ENCODE results near the gene SLC16A12. TPM values are rescaled to one million over a fixed set of nuclear protein-coding genes. Genes with fewer than 3 reads are reported as not detected.

SLC16A12 gene, protein sequence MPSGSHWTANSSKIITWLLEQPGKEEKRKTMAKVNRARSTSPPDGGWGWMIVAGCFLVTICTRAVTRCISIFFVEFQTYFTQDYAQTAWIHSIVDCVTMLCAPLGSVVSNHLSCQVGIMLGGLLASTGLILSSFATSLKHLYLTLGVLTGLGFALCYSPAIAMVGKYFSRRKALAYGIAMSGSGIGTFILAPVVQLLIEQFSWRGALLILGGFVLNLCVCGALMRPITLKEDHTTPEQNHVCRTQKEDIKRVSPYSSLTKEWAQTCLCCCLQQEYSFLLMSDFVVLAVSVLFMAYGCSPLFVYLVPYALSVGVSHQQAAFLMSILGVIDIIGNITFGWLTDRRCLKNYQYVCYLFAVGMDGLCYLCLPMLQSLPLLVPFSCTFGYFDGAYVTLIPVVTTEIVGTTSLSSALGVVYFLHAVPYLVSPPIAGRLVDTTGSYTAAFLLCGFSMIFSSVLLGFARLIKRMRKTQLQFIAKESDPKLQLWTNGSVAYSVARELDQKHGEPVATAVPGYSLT
- not detected for total RNA-seq

GRCh38 chr10:89535171-89536012 lies at the start of gene SLC16A12:
TSS of gene SLC16A12 (minus strand) at chr10:89535594. CDS start at chr10:89462578, 73,016 bp downstream.
- DNase-seq (ENCODE audit: low read depth in 2 of 3, low spot score in 2 of 3): peak in 1 of 3 donors; percentile 16

DNA sequence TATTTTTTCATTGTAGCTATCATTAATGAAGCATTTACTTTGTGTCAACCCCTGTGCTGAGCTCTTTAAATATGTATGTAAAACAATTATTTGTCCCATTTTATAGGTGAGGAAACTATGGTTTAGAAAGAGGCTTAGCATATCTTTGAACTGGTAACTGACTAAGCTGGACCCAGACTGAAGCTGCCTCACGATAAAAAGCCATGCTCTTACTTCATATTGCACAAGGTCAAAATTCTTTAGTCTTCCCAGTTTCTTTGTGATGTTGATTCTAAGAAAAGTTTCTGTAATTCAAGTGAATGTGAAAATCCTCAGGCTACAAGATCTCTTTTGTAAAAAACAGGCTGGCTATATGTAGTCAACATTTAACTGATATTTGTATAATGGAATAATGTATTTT lies 46.6 kb upstream of the SLC16A12 start:
- no peak for DNase-seq (ENCODE audit: low read depth in 2 of 3, low spot score in 2 of 3)

- no peak for DNase-seq (ENCODE audit: low read depth in 2 of 3, low spot score in 2 of 3)
These were observed 44.8 kb upstream of the SLC16A12 start for GRCh38 chr10:89580243-89580642.

DNA sequence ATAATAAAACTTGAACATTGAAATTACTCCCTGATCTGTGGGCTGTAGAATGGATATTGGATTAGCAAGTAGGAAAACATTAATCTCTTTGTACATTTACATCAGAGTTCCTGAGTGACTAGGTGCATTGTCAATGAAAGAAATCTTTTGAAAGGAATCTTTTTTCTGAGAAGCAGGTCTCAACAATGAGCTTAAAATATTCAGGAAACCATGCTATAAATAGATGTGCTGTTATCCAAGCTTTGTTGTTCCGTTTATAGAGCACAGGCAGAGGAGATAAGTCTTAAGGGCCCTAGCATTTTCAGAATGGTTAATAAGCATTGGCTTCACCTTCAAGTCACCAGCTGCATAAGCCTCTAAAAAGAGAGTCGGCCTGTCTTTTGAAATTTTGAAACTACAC lies 41.3 kb upstream of the SLC16A12 start:
- DNase-seq (ENCODE audit: low read depth in 2 of 3, low spot score in 2 of 3): no peak

DNA sequence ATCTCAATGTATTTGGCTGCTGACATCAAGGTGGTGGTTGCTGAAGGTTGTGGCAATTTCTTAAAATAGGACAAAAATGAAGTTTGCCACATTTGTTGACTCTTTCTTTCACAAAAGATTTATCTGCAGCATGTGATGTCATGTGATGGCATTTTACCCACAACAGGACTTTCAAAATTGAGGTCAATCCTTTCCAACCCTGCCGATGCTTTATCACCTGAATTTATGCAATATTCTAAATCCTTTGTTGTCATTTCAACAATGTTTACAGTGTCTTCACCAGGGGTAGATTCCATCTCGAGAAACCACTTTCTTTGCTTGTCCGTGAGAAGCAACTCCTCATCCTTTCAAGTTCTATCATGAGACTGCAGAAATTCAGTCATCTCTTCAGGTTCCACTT lies 40.6 kb upstream of the SLC16A12 start:
- DNase-seq (ENCODE audit: low read depth in 2 of 3, low spot score in 2 of 3): no peak

DNA sequence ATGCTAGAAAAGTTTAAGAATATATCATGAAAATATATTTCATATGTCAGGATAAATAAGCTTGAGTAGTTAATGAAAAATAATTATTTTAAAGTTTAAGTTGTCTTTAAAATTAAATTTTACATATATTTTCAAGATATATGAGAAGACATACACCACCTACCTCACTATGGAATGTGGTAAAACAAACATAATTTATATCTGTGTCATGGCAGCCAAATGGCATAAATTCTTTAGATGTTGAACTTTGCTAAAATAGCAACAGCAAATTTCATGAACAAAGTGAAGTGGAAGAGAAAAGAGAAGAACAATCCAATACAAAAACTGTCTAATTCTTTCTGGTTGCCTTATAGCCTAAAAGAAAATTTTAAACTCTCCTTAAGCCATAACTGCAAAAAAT lies 39.6 kb upstream of the SLC16A12 start:
- DNase-seq (ENCODE audit: low read depth in 2 of 3, low spot score in 2 of 3): no peak

GRCh38 chr10:89574368-89574767 lies 39.0 kb upstream of the SLC16A12 start:
- no peak for DNase-seq (ENCODE audit: low read depth in 2 of 3, low spot score in 2 of 3)

GRCh38 chr10:89567576-89568245 lies 32.3 kb upstream of the SLC16A12 start:
- DNase-seq (ENCODE audit: low read depth in 2 of 3, low spot score in 2 of 3): no peak

DNA sequence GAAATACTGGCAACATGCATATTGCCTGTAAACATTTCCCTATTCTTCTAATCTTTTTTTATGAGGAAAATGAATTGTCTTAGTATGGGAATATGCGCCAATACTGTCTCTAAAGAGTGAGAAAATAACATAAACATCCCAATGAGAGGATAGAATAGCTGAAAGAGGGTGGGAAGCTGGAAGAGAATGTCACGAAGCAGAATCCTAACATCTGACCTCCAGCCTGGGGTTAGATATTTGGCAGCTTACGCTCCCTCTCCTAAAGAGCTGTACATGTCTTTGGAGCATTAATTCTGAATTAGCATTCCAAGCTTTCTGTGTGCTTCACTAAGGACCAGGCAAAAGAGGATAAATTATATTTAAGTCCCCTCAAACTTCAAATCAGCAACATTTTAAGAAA lies 31.6 kb upstream of the SLC16A12 start:
- no peak for DNase-seq (ENCODE audit: low read depth in 2 of 3, low spot score in 2 of 3)

- DNase-seq (ENCODE audit: low read depth in 2 of 3, low spot score in 2 of 3): no peak
These were observed 30.9 kb upstream of the SLC16A12 start for GRCh38 chr10:89566095-89566950.

DNA sequence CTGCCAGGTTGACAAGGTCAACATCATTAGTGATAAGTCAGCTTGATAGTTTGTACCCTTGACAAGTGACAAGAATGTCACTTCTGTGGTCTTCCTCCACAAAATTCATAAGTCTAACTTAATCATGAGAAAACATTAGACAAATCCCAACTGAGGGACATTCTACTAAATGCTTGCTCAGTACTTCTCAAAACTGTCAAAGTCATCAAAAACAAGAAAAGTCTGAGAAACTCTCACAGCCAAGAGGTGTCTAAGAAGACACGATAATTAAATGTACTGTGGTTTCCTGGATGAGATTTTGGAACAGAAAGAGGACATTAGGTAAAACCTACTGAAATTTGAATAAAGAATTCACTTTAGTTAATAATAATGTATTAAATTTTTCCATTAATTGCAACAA lies 29.8 kb upstream of the SLC16A12 start:
- no peak for DNase-seq (ENCODE audit: low read depth in 2 of 3, low spot score in 2 of 3)

DNA sequence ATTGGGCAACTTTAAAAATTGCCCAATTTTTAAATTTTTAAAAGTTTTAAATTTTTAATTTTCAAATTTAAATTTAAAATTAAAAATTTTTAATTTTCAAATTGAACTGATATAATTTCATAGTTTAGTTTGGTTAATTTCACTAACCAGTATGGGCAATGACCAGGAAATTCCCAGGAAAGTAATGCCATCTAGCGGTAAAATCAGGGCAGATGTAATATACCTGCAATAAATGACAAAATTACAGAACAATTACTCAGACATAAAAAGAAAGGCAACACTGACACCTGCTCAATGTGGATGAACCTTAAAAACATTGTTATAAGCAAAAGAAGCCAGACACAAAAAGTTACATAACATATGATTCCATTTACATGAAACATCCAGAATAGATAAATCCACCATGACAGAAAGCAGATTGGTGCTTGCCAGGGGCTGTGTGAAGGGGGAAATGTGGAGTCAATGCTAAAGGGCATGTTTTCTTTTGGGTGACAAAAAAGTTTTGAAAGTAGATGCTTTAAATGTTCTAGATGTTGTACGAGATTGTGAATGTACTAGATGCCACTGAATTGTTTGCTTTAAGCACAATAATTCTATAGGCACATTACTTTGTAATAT lies 28.6 kb upstream of the SLC16A12 start:
- peak; percentile 6 to 59 (median 33) for DNase-seq (ENCODE audit: low read depth in 2 of 3, low spot score in 2 of 3)

DNA sequence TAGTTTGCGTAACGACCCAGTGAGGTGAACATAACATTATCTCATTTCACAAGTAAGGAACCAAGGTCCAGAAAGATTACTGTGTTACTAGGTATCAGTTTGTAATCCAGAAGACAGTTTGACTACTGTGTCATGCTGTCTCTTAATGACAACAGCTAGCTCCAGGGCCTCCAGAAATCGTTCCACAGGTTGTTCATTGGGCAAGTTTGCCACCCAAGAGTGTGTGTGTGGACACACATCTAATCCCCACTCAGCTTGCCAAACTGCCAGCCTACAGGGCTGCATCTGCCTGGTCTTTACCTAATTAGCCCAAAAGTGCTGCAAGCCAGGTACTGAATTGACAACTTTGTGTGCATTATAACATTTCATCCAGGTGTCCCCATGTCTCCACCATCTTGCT lies 27.9 kb upstream of the SLC16A12 start:
- no peak for DNase-seq (ENCODE audit: low read depth in 2 of 3, low spot score in 2 of 3)

DNA sequence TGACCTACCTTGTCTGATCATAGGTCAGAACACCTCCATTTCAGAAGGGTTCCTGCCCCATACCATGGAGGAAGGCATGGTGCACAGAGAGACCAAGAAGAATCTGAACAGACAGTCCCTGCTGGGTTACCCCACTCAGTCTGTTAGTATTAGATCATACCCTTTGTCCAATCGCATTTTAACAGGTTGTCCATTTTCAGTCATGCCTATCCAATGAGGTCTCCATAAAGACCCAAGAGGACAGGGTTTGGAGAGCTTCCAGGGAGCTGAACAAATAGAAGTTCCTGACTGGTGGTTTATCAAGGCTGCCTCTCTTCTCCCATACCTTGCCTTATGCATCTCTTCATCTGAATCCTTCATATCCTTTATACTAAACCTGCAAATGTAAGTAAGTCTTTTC lies 21.2 kb upstream of the SLC16A12 start:
- DNase-seq (ENCODE audit: low read depth in 2 of 3, low spot score in 2 of 3): no peak

- no peak for DNase-seq (ENCODE audit: low read depth in 2 of 3, low spot score in 2 of 3)
These were observed 20.5 kb upstream of the SLC16A12 start for GRCh38 chr10:89555688-89556445.

- DNase-seq (ENCODE audit: low read depth in 2 of 3, low spot score in 2 of 3): no peak
These were observed 19.0 kb upstream of the SLC16A12 start for GRCh38 chr10:89554433-89554832.

GRCh38 chr10:89553064-89553734 lies 17.8 kb upstream of the SLC16A12 start:
- DNase-seq (ENCODE audit: low read depth in 2 of 3, low spot score in 2 of 3): no peak

DNA sequence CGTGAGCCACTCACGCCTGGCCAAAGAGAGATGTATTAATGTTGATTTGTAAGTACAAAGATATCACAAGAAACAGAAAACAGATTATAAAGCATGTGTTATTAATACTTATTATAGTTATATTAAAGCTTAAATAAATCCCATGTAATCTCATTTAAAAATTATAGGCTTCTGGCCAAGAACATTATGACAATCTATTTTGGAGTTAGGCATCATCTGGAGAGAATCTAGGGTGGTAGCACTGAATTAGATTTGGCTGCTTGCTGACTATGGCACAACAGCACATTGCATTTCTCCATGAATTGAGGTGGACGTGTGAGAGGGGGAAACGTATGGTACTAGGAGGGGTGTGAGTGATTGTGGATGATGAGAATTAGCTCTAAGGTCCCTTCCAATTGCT lies 16.8 kb upstream of the SLC16A12 start:
- DNase-seq (ENCODE audit: low read depth in 2 of 3, low spot score in 2 of 3): no peak
